Colon (tissue), 2 donors: ENCODE data around the gene CPEB3.
A peak's percentile ranks its signal among the peaks of the same experiment; 100 is the strongest.
"Not testable (repeated sequence)": the region's sequence is repeated elsewhere in the genome, so short reads cannot be mapped to it uniquely, and the experiment has no call there.

Experiments
- FAIRE-seq: peaks from 2 replicates; lab custom pipeline; 2012; peaks lifted over from hg19 to GRCh38; lab: Jason Lieb, UNC
- donor health status: control.
- donor health status: control.

The CPEB3 gene

GRCh38 chr10:92290837-92291615 lies at the start of gene CPEB3, which contains the start of gene MARCHF5:
Gene CPEB3, minus strand, starts transcription at chr10:92291078. Its CDS starts 50,728 bp downstream, at chr10:92240350.
Gene MARCHF5, plus strand, starts transcription at chr10:92291167. Its CDS starts 328 bp downstream, at chr10:92291495.
- FAIRE-seq = no peak

GRCh38 chr10:92329927-92330326 lies 39.0 kb upstream of the CPEB3 start:
- FAIRE-seq = not testable (repeated sequence)

GRCh38 chr10:92328993-92329392 lies 38.1 kb upstream of the CPEB3 start:
- no peak for FAIRE-seq

- peak; percentile 73 for FAIRE-seq
Measured at GRCh38 chr10:92327445-92328433, 36.9 kb upstream of the CPEB3 start.

GRCh38 chr10:92323079-92323478 lies 32.2 kb upstream of the CPEB3 start:
- FAIRE-seq = no peak

GRCh38 chr10:92316610-92317009 lies 25.7 kb upstream of the CPEB3 start:
- no peak for FAIRE-seq

- no peak for FAIRE-seq
Measured at GRCh38 chr10:92313750-92314149, 22.9 kb upstream of the CPEB3 start.

GRCh38 chr10:92309272-92309671 lies 18.4 kb upstream of the CPEB3 start:
- FAIRE-seq = no peak

GRCh38 chr10:92305133-92306072 lies 14.5 kb upstream of the CPEB3 start:
- FAIRE-seq = no peak

GRCh38 chr10:92304061-92304460 lies 13.2 kb upstream of the CPEB3 start:
- FAIRE-seq = no peak

- FAIRE-seq = no peak
Measured at GRCh38 chr10:92303096-92303495, 12.2 kb upstream of the CPEB3 start.

GRCh38 chr10:92298487-92298886 lies 7.6 kb upstream of the CPEB3 start:
- no peak for FAIRE-seq

GRCh38 chr10:92291921-92292845 lies 1.3 kb upstream of the CPEB3 start:
- no peak for FAIRE-seq

- no peak for FAIRE-seq
Measured at GRCh38 chr10:92291616-92291865, 663 bp upstream of the CPEB3 start.

GRCh38 chr10:92290076-92290836 lies 622 bp downstream of the CPEB3 start:
- no peak for FAIRE-seq

- FAIRE-seq = no peak
Measured at GRCh38 chr10:92284112-92284704, 6.7 kb downstream of the CPEB3 start.

GRCh38 chr10:92278996-92279696 lies 11.7 kb downstream of the CPEB3 start:
- no peak for FAIRE-seq

- no peak for FAIRE-seq
Measured at GRCh38 chr10:92274071-92274470, 16.8 kb downstream of the CPEB3 start.

- no peak for FAIRE-seq
Measured at GRCh38 chr10:92268748-92269147, 22.1 kb downstream of the CPEB3 start.
